OCI-M2 (cell line): ENCODE measurements around the gene COL4A5.
"Not testable (repeated sequence)": the region's sequence is repeated elsewhere in the genome, so short reads cannot be mapped to it uniquely, and the experiment has no call there.

Source experiments
- DNase-seq: peaks from one replicate; lab custom pipeline; 2025; ENCODE audit not compliant: unreplicated experiment; lab: John Stamatoyannopoulos, UW

Gene COL4A5

DNA sequence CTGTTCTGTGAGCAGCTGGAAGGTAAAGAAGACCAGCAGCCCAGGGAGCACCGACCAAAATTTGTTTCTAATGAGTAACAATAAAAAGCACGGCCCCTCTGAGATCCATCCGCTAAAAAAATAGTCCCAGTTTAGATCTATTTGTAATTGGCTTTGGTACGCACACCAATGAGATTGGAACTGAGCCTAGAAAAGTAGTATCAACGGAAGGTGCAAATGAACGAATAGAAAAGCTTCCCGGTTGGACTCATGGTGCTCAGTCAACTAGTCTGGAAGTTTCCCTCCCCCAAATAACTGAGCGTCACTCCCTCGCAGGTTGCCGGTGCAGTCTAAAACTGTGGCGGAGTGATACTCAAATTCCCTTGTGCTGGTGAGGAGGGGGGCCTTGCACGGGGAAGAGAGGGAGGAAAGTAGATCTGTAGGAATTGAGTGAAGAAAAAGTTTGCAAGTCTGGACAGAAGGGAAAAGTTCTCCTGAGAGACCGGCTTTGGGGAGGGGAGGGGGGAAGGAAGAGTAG lies at the start of gene COL4A5:
COL4A5 (plus strand) TSS at position 413 of the 517 bp plus-strand sequence. CDS start 288 bp downstream, outside the sequence.
- DNase-seq = peak; percentile 1

DNA sequence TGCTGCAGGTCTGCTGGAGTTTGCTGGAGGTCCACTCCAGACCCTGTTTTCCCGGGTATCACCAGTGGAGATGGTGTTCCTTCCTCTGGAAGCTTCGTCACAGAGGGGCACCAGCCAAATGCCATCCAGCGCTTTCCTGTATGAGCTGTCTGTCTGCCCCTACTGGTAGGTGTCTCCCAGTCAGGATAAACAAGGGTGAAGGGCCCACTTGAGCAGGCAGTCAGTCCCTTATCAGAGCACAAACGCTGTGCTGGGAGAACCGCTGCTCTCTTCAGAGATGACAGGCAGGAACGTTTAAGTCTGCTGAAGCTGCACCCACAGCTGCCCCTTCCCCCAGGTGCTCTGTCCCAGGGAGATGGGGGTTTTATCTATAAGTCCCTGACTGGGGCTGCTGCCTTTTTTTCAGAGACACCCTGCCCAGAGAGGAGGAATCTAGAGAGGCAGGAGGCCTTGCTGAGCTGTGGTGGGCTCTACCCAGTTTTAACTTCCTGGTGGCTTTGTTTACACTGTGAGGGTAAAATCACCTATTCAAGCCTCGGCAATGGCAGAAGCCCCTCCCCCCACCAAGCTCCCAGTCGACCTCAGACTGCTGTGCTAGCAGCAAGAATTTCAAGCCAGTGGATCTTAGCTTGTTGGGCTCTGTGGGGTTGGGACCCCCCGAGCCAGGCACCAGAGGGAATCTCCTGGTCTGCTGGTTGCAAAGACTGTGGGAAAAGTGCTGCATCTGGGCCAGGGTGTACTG lies 48.5 kb upstream of the COL4A5 start:
- DNase-seq = not testable (repeated sequence)

DNA sequence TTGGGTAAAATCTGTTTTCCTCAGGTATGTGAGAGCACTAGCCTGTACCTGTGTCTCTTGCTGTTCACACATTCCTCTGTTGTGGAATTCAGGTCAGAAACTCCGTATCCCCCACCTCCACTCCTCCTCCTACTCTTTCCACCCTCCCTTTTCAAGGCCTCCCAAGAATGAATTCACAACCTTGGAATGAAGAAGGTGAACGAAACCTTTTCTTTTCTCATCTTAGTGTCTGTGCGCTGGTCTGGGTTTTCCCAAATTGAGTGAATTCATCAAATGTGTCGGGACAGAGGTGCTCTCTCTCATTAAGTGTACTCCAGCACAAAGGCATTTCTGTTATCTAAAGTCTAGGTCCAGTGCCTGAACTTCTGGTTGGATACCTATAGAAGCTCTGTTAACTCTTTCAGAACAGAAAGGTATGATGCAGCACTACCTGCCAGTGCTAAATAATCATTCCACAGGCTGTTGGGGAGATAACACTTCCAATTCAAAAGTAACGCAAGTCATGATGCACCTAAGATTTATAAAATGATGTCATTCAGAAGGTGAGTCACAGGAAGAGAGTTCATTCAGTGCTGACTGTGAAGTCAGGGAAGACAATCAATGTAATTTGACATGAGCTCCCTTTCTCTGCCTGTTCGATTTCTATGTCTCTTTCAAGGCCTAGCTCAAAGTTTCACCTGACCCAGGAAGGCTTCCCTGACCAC lies 43.3 kb upstream of the COL4A5 start:
- DNase-seq = no peak

DNA sequence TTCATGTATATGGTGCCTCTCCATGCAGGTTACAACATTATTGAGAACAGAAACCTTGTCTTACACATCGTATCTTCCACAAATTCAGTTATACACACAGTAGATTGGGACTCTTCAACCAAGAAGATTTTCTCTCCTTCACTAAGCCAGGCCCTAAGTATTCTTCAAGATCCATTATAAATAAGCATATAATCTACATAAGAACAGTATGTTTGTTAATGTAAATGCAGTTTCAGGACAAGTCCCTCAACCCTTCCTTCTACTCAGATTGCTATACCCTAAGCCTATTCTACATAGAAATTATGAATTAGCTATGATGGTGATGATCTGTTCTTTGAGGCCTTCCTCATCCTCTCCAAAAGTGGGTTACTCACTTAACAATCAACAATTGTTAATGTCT lies 42.7 kb upstream of the COL4A5 start:
- no peak for DNase-seq

DNA sequence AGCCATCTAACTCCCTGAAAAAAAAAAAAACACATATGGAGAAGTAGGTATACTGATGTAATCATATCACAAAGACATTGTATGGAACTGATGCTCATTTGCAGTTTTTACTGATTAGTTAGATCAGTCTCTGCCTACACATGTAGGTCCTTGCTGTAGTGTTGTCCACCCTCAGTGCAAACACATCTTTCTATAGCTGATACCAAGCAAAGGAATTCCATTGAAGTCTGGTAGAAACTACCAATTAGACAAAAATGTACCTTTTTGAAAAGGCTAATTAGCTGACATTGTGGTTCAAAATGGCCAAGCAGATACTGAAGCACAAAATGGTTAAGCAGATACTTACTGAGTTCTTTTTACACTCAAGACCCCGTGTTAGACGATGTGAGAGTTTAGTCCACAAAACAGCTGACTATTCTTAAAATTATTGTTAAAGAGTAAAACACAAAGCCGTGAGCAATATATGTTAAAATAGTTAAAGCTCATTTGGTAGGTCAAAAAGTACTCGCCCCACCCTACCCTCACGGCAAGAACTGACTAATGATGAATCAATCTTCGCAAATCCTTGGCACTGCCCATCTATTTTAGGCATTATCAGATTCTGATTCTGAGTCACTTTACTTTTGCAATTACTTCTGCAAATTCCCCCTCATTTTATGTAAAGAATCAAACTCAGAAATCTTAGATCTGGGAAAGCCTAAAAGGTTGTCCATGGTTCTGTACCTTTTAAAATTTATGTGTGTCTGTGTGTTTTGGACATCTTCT lies 41.8 kb upstream of the COL4A5 start:
- no peak for DNase-seq

DNA sequence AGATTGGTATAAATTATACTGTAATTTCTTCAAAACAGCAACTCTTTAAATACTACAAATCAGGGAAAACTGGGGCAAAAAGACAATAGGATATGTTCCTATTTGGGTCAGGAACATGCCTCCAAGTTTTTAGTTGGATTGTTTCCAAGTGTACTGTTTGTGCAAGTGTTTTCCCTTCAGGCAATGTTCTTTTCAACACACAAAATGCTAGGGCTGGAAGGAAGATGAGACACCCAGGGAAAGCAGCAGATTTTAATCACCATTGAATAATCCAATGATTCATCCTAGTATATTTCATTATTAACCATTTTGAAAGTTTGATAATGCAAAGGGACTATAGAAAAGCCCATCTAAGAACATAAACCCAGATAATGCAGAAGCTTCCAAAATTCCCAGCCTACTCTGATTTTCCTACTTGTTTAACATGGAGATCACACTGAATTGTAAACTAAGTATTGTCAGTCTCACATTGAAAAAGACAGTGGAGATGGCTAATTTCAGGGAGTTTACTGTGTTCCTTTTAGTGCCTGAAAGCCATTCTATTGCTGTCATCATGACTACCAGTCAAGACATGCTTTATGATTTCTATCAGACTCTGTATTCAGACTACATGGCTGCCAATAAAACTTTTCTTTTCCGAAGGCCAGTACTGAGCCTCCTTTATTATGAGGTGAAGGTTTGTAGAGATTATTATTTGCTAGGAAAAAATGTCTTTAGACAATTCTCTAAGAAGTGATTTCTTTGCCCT lies 40.0 kb upstream of the COL4A5 start:
- DNase-seq = no peak

DNA sequence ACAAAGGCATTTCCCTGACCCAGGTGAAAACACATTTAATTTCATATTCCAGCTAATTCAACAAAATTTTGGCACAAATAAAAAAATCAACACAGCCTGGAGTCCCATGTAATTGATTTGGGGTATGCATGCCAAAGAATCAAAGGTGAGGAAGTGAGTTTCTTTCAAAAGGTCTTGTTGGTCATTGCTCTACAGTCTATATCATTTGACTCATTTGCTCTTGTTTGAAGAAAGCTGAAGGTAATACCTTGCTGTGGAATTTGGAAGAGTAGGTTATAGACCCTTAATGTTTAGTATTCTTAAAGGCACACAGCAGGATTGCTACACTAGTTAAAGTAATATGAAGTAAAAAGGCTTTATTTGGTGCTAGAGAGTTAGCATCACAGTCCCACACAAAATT lies 26.9 kb upstream of the COL4A5 start:
- DNase-seq = no peak

DNA sequence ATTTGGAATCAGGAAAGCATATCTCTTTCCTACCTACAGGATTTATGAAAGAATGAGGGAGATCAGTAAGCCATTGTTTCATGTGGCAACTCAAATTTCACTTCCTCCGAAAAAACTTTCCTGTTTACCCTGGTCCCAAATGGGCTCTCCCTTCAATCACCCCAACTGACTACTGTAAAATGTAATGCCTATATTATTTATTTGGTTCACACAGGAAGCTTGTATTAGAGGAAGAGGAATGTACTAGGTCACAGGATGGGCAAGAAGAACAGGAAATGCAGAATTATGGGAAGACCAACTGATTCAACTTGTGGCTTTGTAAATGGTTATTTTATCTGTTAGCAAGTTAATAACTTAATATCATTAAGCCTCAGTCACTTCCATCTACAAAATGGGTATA lies 24.5 kb upstream of the COL4A5 start:
- DNase-seq = no peak

DNA sequence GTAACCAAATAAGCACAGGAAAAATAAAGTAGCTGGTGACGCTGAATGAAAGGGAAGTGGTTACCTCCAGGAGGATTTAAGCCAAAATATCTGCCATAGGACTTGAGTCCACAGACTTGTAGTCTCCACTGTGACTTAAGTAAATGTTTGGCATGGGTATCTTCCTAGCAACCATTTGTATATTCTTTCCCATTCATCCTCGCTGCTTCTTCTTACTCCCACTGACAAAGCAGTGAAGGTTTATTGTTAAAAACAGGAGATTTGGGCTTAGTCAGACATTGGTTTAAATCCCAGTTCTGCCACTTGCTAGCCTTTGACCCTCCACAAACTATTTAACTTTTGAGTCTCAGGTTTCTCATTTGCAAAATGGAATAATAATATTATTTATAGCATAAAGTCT lies 23.7 kb upstream of the COL4A5 start:
- no peak for DNase-seq

DNA sequence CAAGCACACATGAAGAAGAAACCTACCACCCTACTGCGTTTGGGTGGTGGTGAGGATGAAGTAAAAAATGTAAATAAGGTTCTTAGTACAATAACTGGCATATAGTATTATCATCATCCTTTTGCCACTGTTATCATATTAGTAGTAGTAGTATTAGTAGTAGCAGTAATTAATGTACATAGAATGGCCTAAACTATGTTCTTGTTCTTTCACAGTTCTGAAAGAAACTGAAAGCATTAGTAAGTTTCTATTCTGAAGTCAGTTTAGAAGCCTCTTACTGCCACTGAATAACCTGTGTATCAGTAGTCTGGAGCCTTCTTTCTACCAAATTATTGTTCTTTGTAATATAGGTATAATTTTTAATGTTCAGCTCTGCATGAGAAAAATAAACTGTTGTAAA lies 22.4 kb upstream of the COL4A5 start:
- DNase-seq = no peak

DNA sequence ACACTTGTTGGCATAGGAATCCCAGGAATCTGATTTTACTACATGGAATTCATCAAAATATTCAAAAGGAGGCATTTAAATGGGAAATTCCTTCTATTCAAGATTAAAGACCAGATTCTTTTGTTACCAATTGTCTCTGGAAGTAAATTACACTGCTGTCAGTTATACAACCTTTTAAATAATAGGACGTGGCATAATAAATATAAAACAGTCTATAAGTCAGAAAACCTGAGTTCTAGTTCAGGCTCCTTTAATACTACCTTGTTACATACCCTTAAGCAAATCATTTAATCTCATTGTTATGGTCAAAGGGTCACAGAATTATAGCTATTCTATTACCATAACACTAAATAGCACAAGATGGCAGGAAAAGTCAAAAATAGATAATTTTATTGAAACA lies 20.2 kb upstream of the COL4A5 start:
- no peak for DNase-seq

DNA sequence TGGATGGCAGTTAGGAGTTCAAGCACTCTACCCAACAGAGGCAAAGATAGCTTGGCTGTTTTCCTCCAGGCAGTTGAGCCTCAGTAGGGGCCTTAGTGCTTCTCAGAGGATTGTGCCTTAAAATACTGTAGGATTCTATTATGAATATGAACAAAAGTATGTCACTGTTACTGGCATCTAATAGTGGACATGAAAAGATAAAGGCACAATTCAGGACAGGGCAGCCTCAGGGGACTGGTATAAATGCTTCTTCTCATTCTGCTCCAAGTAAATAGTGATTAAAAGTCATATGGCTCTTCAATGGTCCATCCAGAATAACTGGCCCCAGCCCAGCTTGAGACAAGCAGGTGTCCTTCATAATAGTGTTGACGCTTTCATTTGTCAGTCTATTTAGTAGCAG lies 19.2 kb upstream of the COL4A5 start:
- DNase-seq = no peak

DNA sequence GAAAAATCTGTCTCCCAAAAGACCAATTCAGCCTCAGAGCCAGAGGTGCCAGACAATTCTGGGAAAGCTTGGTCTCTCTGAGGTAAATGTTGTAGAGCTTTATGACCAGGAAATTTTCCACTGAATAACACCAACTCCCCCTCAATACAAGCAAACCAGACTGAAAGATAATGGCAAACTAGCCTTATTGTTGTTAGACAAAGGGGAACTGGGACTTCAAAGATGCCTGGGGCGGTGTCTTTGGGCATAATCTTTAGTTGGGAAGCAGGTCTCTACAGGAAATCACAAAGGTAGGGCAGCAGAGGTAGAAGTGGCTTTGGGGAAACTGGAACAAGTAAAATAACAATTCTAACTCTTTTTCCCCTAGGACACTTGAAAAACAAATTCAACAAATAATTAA lies 13.4 kb upstream of the COL4A5 start:
- DNase-seq = no peak

DNA sequence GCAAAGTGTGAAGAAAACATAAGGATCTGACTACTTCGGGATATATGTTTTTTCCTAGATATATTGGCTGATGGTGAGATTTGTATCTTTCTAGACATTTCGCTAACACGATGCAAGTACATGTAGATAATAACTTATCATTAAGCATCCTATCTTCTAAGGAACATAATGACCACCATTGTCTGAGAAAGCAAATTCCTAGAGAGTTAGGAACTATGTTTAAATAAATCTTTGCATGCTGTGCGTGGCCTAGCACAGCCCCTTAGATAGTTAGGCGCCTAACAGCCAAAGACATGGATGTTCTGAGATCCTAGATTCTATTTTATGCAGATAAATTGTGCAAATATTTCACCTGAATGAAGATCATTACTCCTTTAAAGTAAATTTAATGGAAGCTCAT lies 4.4 kb upstream of the COL4A5 start:
- DNase-seq = no peak

DNA sequence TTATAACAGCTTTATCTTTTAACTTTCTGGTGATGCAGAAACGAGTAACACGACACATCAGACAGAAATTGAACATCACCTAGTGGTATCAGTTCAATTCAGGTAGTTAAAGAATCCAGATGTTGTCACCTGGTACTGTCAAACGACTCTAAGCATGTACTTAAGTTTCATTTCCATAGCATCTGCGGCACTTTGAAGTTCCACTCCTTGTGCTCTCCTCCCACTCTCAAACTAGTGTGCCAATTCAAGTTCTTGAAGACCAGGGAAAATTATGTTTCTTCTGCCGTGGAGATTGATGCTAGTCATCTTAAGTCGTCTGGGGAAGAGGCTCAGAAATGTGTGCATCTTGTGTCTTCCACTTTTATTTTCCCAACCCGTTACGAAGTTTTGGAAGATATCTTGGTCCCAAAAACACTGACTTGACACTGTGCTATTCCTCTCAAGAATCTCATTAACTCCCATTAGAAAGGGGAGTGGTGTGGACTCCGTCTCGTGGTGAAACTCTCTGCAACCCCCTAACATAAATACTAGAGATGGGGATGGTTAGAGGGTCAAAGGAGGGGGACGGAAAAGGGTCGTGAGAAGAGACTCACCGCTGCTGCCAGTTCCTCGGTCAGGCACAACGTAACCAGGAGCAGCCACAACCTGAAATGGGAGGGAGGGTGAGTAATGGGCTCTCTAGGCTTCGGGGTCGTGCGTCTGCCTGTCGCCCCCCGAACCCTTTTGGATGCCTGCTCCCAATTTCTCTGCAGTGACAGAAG lies 2.1 kb upstream of the COL4A5 start:
- DNase-seq = no peak

DNA sequence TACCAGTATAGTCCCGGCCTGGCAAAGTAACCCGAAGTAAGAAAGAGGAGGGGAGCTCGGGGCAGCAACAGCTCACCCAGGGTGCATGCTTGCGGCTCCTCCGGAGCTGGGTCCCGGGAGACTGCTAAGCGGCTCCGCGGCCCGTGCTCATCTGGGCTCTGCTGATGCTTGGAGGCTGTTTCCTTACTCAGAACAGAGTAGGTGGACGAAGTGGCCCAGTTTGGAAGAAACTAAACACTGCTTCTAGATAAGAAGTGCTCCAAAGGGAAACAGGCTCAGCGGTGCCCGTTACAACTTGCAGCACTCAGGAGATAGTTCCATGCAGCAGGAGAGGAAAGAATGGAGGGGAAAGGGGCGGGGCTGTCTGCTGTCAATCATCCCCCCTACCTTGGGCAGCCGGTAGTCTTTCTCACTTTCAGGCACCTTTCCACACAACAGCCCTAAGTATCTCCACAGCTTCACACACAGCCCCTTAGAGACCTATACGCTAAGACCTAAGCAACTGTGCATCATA lies 1.5 kb upstream of the COL4A5 start, which contains the start of gene COL4A6:
COL4A6 (minus strand) TSS at position 313 of the 514 bp plus-strand sequence; CDS start at position 87, 226 bp downstream.
- no peak for DNase-seq

DNA sequence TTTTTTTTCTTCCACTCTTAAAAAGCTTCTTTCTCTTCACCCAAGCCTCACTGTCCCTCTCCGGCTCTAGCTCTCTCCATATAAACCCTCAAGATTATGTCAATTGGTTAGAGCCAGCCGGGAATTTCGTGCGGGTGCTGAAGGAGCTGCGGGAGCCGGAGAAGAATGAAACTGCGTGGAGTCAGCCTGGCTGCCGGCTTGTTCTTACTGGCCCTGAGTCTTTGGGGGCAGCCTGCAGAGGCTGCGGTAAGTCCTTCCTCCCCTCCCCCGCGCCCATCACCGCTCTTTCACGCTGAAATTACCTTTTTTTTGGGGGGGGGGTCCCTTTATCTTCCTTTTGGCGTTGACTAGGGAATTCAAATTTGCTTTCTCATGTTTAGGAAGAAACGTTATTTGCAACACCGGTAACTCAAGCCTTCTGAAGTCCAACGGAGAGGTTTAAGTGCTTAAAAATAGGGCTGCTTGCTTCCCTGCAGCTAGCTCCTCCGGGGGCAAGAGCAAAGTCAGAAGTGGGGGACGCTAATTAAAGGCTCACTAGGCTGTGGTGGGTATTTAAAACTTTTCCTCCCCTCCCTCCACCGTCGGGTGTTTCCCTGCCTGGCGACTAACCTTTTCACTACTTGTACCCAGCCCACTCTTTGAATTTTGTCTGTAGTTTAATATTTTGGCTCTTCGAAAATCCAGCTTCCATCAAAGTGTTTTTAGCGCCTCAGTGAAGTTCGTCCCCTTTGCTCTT lies 491 bp downstream of the COL4A5 start:
- no peak for DNase-seq

DNA sequence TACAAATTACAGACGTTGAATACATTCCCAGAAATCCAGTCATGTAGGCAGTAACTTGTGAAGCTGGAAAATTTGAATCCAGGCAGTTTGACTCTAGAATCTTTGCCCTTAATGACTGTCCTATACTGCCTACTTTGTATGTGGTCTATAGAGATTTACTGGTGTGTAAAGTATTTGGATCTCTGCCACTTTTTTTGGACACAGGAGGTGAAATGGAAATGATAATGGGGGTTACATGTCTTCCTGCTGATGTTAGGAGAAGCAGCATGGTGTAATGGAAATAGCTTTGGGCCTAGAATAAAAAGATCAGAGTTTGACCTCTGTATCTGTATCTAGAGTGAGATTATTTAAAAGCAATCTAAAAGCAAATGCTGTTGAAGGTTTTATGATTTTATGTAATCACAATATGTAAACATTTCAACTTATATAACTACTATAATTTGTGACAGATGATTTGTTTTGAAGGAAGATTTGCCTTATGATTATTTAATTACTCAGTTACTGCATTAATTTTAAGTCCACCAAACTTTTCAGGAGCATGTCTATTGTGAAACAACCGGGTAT lies 3.3 kb downstream of the COL4A5 start:
- DNase-seq = no peak

DNA sequence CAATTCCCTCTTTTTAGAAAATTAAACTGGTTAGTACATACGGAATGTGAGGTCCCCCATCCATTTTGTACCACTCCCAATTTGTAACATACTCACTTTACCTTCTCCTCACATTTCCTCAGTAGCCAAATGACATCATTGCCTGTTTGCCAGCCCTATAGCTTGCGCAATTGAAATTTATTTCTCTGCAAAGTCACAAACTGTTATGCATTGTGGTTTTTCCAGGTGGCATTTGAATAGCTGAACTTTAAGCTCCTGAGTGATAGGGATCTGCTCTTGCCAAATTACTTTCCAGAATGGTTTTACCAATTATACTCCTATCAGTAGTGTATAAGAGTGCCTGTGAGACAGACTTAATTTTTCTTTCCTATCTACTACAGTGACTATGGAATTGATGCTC lies 7.7 kb downstream of the COL4A5 start:
- DNase-seq = no peak
